WTC11 (cell line): ENCODE measurements around the gene WWOX.
A peak's percentile ranks its signal among the peaks of the same experiment; 100 is the strongest.

Source experiments
- ATF2 ChIP-seq: sonication (generic); formaldehyde crosslinking; IDR thresholded peaks from 2 replicates; pipeline ENCODE4 v1.8.1; 2022; ENCODE audit warnings: low read depth, missing genetic modification reagents, borderline replicate concordance
- CBFB ChIP-seq: sonication (generic); formaldehyde crosslinking; IDR thresholded peaks from 2 replicates; pipeline ENCODE4 v1.8.1; 2022; ENCODE audit warnings: mild to moderate bottlenecking, low read depth, missing genetic modification reagents
- CREB1 ChIP-seq: sonication (generic); formaldehyde crosslinking; IDR thresholded peaks from 2 replicates; pipeline ENCODE4 v1.8.0; 2023; ENCODE audit warnings: mild to moderate bottlenecking, missing genetic modification reagents
- ETV6 ChIP-seq: sonication (generic); formaldehyde crosslinking; IDR thresholded peaks from 2 replicates; pipeline ENCODE4 v1.8.1; 2022; ENCODE audit warnings: mild to moderate bottlenecking, missing genetic modification reagents
- HMGA2 ChIP-seq: fragments of 250-450 bp; sonication (Bioruptor Pico); IDR thresholded peaks from 2 replicates; pipeline ENCODE4 v1.4.0; 2021; ENCODE audit warnings: mild to moderate bottlenecking, moderate library complexity
- KAT7 ChIP-seq: sonication (generic); formaldehyde crosslinking; IDR thresholded peaks from 2 replicates; pipeline ENCODE4 v1.8.1; 2023; ENCODE audit warnings: missing genetic modification reagents, mild to moderate bottlenecking, borderline replicate concordance
- MXD4 ChIP-seq: fragments of 250-450 bp; sonication (Bioruptor Pico); IDR thresholded peaks from 2 replicates; pipeline ENCODE4 v1.8.0; 2021; ENCODE audit warnings: mild to moderate bottlenecking, moderate library complexity, borderline replicate concordance
- RELA ChIP-seq: sonication (generic); formaldehyde crosslinking; IDR thresholded peaks from 2 replicates; pipeline ENCODE4 v1.8.1; 2022; ENCODE audit warnings: missing genetic modification reagents, mild to moderate bottlenecking, borderline replicate concordance
- RORB ChIP-seq: fragments of 250-450 bp; sonication (Bioruptor Pico); IDR thresholded peaks from 2 replicates; pipeline ENCODE4 v1.9.0; 2021; ENCODE audit warnings: mild to moderate bottlenecking
- SP1 ChIP-seq: sonication (generic); formaldehyde crosslinking; conservative IDR thresholded peaks from 2 replicates; pipeline ENCODE4 v1.8.1; 2022; ENCODE audit warnings: missing genetic modification reagents
- USF2 ChIP-seq: sonication (generic); formaldehyde crosslinking; IDR thresholded peaks from 2 replicates; pipeline ENCODE4 v1.8.1; 2023; ENCODE audit warnings: mild to moderate bottlenecking, missing genetic modification reagents, moderate library complexity
- ZNF423 ChIP-seq: fragments of 250-450 bp; sonication (Bioruptor Pico); IDR thresholded peaks from 2 replicates; pipeline ENCODE4 v2.1.2; 2022; ENCODE audit warnings: mild to moderate bottlenecking, moderate library complexity
- TF ChIP-seq, protein P1 (sequence below): fragments of 200-600 bp; IDR thresholded peaks from 2 replicates; pipeline ENCODE4 v1.8.0; 2022; ENCODE audit warnings: antibody characterized with exemption
- TF ChIP-seq, protein P2 (sequence below): sonication (generic); formaldehyde crosslinking; IDR thresholded peaks from 2 replicates; pipeline ENCODE4 v1.8.0; 2022; ENCODE audit warnings: mild to moderate bottlenecking, missing genetic modification reagents

GRCh38 chr16:78235168-78235800 is 135.8 kb downstream of the WWOX start:
- TF ChIP-seq, protein P1, sequence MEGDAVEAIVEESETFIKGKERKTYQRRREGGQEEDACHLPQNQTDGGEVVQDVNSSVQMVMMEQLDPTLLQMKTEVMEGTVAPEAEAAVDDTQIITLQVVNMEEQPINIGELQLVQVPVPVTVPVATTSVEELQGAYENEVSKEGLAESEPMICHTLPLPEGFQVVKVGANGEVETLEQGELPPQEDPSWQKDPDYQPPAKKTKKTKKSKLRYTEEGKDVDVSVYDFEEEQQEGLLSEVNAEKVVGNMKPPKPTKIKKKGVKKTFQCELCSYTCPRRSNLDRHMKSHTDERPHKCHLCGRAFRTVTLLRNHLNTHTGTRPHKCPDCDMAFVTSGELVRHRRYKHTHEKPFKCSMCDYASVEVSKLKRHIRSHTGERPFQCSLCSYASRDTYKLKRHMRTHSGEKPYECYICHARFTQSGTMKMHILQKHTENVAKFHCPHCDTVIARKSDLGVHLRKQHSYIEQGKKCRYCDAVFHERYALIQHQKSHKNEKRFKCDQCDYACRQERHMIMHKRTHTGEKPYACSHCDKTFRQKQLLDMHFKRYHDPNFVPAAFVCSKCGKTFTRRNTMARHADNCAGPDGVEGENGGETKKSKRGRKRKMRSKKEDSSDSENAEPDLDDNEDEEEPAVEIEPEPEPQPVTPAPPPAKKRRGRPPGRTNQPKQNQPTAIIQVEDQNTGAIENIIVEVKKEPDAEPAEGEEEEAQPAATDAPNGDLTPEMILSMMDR = peak; percentile 94
- no peak for TF ChIP-seq ETV6 (CRISPR knock-in tag)
- no peak for TF ChIP-seq SP1 (CRISPR knock-in tag)
- no peak for TF ChIP-seq MXD4 (CRISPR knock-in tag)
- no peak for TF ChIP-seq ATF2
- TF ChIP-seq RELA = no peak
- TF ChIP-seq, protein P2, sequence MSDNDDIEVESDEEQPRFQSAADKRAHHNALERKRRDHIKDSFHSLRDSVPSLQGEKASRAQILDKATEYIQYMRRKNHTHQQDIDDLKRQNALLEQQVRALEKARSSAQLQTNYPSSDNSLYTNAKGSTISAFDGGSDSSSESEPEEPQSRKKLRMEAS (CRISPR knock-in tag) = no peak
- TF ChIP-seq HMGA2 (CRISPR knock-in tag) = no peak
- no peak for TF ChIP-seq ZNF423 (CRISPR knock-in tag)
- no peak for TF ChIP-seq CBFB (CRISPR knock-in tag)
- TF ChIP-seq KAT7 (CRISPR knock-in tag) = no peak
- TF ChIP-seq CREB1 (CRISPR knock-in tag) = no peak
- TF ChIP-seq USF2 = no peak
- no peak for TF ChIP-seq RORB (CRISPR knock-in tag)
